Ovary (tissue), 3 donors: ENCODE measurements around the gene METTL6.

ENCODE experiments used
- EP300 ChIP-seq: sonication (generic); formaldehyde crosslinking; IDR thresholded peaks from one replicate; pipeline ENCODE4 v1.6.1; 2017; ENCODE audit warnings: antibody characterized with exemption
- POLR2A ChIP-seq: fragments of 450-650 bp; IDR thresholded peaks from one replicate; pipeline ENCODE4 v1.6.1; 2017; ENCODE audit warnings: antibody characterized with exemption, mild to moderate bottlenecking, moderate library complexity
- TF ChIP-seq, protein P1 (sequence below), 3 donors: fragments of 450-650 bp in 2 of 3; fragments of 200-600 bp in 1 of 3; IDR thresholded peaks; one replicate each; pipeline versions ENCODE4 v1.5.1 to v1.8.0; 2016 to 2022; ENCODE audit warnings: antibody characterized with exemption in 3 of 3, mild to moderate bottlenecking in 1 of 3
- donor health status: DM: no; HTN: no; CAD: no.

DNA sequence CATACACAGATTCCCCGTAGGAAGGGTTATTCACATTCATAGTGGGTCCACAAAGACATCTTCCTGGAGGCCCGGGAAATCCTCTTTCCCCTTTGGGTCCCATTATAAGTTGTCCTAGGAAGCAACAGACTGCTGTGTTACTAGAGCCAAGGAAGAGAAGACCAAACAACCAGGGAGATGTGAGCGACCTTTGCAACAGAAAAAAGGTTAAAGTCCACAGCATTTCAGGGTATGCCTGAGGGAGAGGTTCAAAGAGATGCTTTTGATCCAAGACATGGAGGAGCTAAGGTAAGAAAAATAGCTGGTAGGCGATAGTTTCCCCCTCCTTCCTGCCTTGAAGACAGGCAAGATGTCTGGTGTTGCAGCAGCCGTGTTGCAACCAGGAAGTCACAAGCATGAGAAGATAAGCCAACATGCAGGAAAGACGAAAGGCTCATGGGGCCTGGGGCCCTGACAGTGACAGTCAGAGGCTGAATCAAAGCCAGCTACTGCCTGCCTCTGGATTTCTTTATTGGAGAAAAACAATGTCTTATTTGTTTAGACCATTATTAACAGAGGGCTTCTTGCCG, 31.0 kb upstream of the METTL6 start:
- TF ChIP-seq POLR2A (no peak), EP300 (no peak)
- TF ChIP-seq, protein P1, sequence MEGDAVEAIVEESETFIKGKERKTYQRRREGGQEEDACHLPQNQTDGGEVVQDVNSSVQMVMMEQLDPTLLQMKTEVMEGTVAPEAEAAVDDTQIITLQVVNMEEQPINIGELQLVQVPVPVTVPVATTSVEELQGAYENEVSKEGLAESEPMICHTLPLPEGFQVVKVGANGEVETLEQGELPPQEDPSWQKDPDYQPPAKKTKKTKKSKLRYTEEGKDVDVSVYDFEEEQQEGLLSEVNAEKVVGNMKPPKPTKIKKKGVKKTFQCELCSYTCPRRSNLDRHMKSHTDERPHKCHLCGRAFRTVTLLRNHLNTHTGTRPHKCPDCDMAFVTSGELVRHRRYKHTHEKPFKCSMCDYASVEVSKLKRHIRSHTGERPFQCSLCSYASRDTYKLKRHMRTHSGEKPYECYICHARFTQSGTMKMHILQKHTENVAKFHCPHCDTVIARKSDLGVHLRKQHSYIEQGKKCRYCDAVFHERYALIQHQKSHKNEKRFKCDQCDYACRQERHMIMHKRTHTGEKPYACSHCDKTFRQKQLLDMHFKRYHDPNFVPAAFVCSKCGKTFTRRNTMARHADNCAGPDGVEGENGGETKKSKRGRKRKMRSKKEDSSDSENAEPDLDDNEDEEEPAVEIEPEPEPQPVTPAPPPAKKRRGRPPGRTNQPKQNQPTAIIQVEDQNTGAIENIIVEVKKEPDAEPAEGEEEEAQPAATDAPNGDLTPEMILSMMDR (IDR thresholded peaks at IDR 0.05) = no peak
